T-cell (primary cell): Measurements from ENCODE around the gene MORC1. TPM values are rescaled to one million over a fixed set of nuclear protein-coding genes. Genes with fewer than 3 reads are reported as not detected.

Source experiments
- ATAC-seq, 4 experiments: fragments of 200-7000 bp in 3 of 4; fragments of 150-1000 bp in 1 of 4; cut with Tn5 transposase; replicated peaks in 1 of 4; 1 replicate in 3 of 4; 2 replicates in 1 of 4; pipeline ENCODE4 v1.10.0; 2021; ENCODE audit warnings: moderate library complexity in 3 of 4, mild to moderate bottlenecking in 2 of 4, moderate number of reproducible peaks in 1 of 4
- CTCF ChIA-PET, 2 donors: fragments of 300-600 bp; sonication (Branson Sonifier 250); formaldehyde crosslinking; loops; one replicate each; lab custom pipeline; 2022; ENCODE audit warnings: antibody characterized with exemption in 2 of 2; lab: Charles Lee
- POLR2A ChIA-PET, 2 donors: fragments of 300-600 bp; sonication (Branson Sonifier 250); formaldehyde crosslinking; loops; one replicate each; lab custom pipeline; 2022; ENCODE audit warnings: antibody characterized with exemption in 2 of 2; lab: Charles Lee
- DNase-seq, 35 experiments: peaks; one replicate each; pipeline versions ENCODE4 v3.0.0 to v3.0.0-alpha.2; 2013 to 2023
- H3K27ac ChIP-seq: one replicate; pipeline ENCODE4 v1.5.1; 2013; ENCODE audit warnings: low read length
- H3K27me3 ChIP-seq, 2 experiments: replicated peaks in 1 of 2; 1 replicate in 1 of 2; 2 replicates in 1 of 2; pipeline versions ENCODE4 v1.6.1 to v1.7.0; 2013; ENCODE audit warnings: low read length in 1 of 2, mixed read lengths in 1 of 2; ENCODE audit not compliant: control insufficient read depth in 2 of 2, insufficient read depth in 2 of 2; ENCODE audit errors: extremely low read depth in 1 of 2
- H3K36me3 ChIP-seq, 2 donors: 1 replicate in 1 of 2; 2 replicates in 1 of 2; pipeline versions ENCODE4 v1.6.1 to v1.7.0; 2013; ENCODE audit warnings: low read length in 1 of 2; ENCODE audit not compliant: control insufficient read depth in 2 of 2, insufficient read depth in 1 of 2; ENCODE audit errors: extremely low read depth in 1 of 2
- H3K4me1 ChIP-seq, 2 experiments: 1 replicate in 1 of 2; 2 replicates in 1 of 2; pipeline versions ENCODE4 v1.6.1 to v1.7.0; 2013; ENCODE audit warnings: low read length in 2 of 2, mixed read lengths in 1 of 2; ENCODE audit not compliant: insufficient read depth in 2 of 2, control insufficient read depth in 1 of 2; ENCODE audit errors: extremely low read depth in 1 of 2
- H3K4me3 ChIP-seq, 2 donors: 1 replicate in 1 of 2; 2 replicates in 1 of 2; pipeline versions ENCODE4 v1.5.1 to v1.7.0; 2013; ENCODE audit warnings: mild to moderate bottlenecking in 2 of 2, low read length in 1 of 2, moderate library complexity in 1 of 2; ENCODE audit not compliant: control insufficient read depth in 1 of 2; ENCODE audit errors: extremely low read depth in 1 of 2
- H3K9me3 ChIP-seq: 2 replicates; pipeline ENCODE4 v1.7.0; 2013
- H3K27ac Mint-ChIP-seq, 2 donors: one replicate each; pipeline ENCODE4 v1.8.0; 2020 to 2021; ENCODE audit warnings: mild to moderate bottlenecking in 2 of 2, mixed read lengths in 2 of 2
- H3K27me3 Mint-ChIP-seq, 2 donors: one replicate each; pipeline ENCODE4 v1.8.0; 2021 to 2022; ENCODE audit warnings: mixed read lengths in 2 of 2
- H3K36me3 Mint-ChIP-seq: one replicate; pipeline ENCODE4 v1.8.0; 2021; ENCODE audit warnings: mixed read lengths
- H3K4me1 Mint-ChIP-seq, 3 donors: one replicate each; pipeline ENCODE4 v1.8.0; 2020 to 2022; ENCODE audit warnings: mixed read lengths in 3 of 3, mild to moderate bottlenecking in 1 of 3
- H3K4me3 Mint-ChIP-seq, 3 donors: one replicate each; pipeline ENCODE4 v1.8.0; 2020 to 2022; ENCODE audit warnings: mild to moderate bottlenecking in 3 of 3, mixed read lengths in 3 of 3, moderate library complexity in 3 of 3
- H3K9me3 Mint-ChIP-seq, 3 donors: one replicate each; pipeline ENCODE4 v1.8.0; 2020 to 2022; ENCODE audit warnings: mixed read lengths in 3 of 3
- WGBS: methylation state at CpG from one replicate; pipeline ENCODE4 v1.1.5; 2013; ENCODE audit warnings: missing lambda C conversion rate; ENCODE audit not compliant: insufficient coverage; 5-methylcytosine and 5-hydroxymethylcytosine counted together
- total RNA-seq, 35 experiments: library from RNA in 6 of 35; stranded (reverse) in 6 of 35; fragments of 120-200 nt in 1 of 35; gene quantifications; one replicate each; pipeline versions ENCODE4 v1.2.1 to v1.2.4 and lab custom pipeline; 2013 to 2026

The MORC1 gene
- total RNA-seq, 5 donors from 2014 or later (not counting 1 experiment from before 2014, with no cell fraction given), result not detected

DNA sequence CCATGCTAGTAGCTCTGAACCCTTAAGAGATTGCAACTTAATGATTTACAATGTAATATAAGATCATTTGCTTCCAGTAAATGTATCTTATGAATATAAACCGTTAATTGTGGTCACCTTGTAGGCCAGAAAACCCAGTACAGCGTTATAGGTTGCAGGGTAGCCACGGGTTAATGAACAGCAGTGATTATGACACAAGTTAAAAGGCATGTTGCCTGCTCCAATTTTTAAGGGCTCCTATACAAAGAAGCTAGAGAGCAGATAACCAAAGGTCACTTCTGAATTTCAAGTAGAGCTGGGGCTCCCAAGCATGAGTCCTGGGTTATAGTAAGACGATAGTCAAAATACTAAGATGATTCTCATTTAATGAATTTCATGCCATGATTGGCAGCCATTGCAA is 177.8 kb downstream of the MORC1 start:
- H3K36me3 Mint-ChIP-seq, result no peaks in the 10 kb centered on the region
- no peak overlapping the region for H3K4me3 Mint-ChIP-seq
- 80% methylated on average over 3 of the region's 4 CpGs for WGBS
- H3K27me3 Mint-ChIP-seq, result no peaks in the 10 kb centered on the region
- H3K4me1 ChIP-seq, result no peaks in the 10 kb centered on the region
- H3K4me3 ChIP-seq, result no peak overlapping the region
- no peaks in the 10 kb centered on the region for H3K36me3 ChIP-seq
- no peak overlapping the region for H3K27ac ChIP-seq
- H3K9me3 Mint-ChIP-seq, result no peaks in the 10 kb centered on the region
- CTCF ChIA-PET, result interaction anchor here in 1 of 2 donors (1.0 kb wide), 1 partner anchor 451 kb away, joined by 3 read pairs; no protein-coding TSS in a partner anchor
- no peaks in the 10 kb centered on the region for H3K27me3 ChIP-seq
- no peak overlapping the region for H3K27ac Mint-ChIP-seq
- no peaks in the 10 kb centered on the region for H3K9me3 ChIP-seq
- POLR2A ChIA-PET, result no interaction called here
- DNase-seq, result no peak
- H3K4me1 Mint-ChIP-seq, result no peaks in the 10 kb centered on the region
- ATAC-seq, result no peak

DNA sequence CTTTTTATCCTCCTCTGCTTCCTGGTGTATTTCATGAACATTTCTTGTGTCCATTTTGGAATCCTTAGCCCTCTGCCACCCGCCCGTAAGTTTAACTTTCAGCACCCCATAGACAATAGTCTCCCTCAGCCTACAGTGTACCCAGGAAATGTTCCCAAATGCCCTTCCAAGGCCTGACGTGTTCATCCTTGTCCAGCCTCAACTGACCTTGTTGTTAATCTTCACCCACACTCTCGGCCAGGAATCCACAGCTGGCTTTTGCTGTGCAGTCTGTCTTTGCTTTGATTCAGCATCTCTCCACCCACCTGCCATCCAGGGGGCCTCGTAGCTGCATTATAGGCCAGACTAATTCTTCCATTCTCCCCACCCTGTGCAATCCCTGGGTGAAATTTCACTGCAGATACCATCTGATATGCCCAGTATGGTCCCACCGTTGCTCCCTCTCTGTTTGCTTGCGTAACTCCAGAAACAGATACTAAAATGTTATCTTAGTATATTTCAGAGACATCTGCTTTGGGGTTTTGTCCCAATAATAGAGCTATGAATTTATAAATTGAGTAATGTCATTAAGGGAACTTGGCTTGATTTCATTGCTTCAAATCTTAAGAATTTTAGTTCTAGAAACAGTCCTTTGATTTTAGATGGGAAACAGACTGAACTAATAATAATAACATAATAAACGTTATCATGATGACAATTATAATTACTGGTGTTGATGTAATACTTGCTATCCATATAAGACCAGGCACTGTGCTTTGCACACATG is 180.8 kb downstream of the MORC1 start:
- 75% methylated on average over 4 of the region's 8 CpGs for WGBS
- CTCF ChIA-PET, result interaction anchor here in 1 of 2 donors (0.7 kb wide), 1 partner anchor 441 kb away, joined by 4 read pairs; no protein-coding TSS in a partner anchor
- POLR2A ChIA-PET, result no interaction called here
- Histone ChIP-seq H3K9me3 (no peaks in the 10 kb centered on the region), H3K4me1 (no peaks in the 10 kb centered on the region), H3K4me3 (no peak overlapping the region), H3K27me3 (peaks cover 0 to 4% of the 10 kb centered on the region in 2 experiments), H3K27ac (no peak overlapping the region), H3K36me3 (no peaks in the 10 kb centered on the region)
- DNase-seq (no peak), ATAC-seq (no peak)
- Mint-ChIP-seq H3K27ac (no peak overlapping the region), H3K36me3 (no peaks in the 10 kb centered on the region), H3K9me3 (peaks cover 0 to 3% (median 0%) of the 10 kb centered on the region in 3 donors), H3K4me1 (no peaks in the 10 kb centered on the region), H3K27me3 (no peaks in the 10 kb centered on the region), H3K4me3 (no peak overlapping the region)

DNA sequence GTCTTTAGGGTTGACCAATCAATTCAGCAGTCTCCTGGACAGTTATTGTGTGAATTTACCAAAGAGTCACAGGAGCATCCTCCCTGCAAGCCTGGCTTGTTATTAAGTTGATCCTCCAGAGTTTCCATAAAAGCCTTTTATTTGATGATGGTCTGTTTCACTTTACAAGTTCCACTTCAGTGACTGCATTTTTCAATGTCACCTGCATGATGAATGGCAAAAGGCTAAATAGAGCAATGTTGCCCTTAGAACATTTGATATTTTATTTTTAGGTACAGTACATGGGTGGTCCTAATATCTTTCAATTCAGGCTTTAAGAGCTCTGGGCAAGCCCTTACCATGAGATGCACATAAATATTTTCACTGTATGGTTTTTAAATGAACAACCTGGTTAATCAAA is 186.9 kb downstream of the MORC1 start:
- peaks cover 4 to 15% (median 11%) of the 10 kb centered on the region in 3 donors for H3K9me3 Mint-ChIP-seq
- Histone ChIP-seq H3K4me1 (no peaks in the 10 kb centered on the region), H3K36me3 (no peaks in the 10 kb centered on the region), H3K4me3 (no peak overlapping the region), H3K27me3 (peaks cover 0 to 4% of the 10 kb centered on the region in 2 experiments), H3K27ac (no peak overlapping the region), H3K9me3 (no peaks in the 10 kb centered on the region)
- DNase-seq (no peak), ATAC-seq (no peak)
- CTCF ChIA-PET, result interaction anchor here in 1 of 2 donors (0.6 to 1.0 kb wide), 2 partner anchors 15 to 269 kb away, joined by 4 to 7 read pairs; no protein-coding TSS in a partner anchor
- H3K4me3 Mint-ChIP-seq, result no peak overlapping the region
- H3K36me3 Mint-ChIP-seq, result peaks cover 6% of the 10 kb centered on the region
- no peak overlapping the region for H3K27ac Mint-ChIP-seq
- H3K4me1 Mint-ChIP-seq, result no peaks in the 10 kb centered on the region
- H3K27me3 Mint-ChIP-seq, result peaks cover 13 to 14% of the 10 kb centered on the region in 2 donors
- POLR2A ChIA-PET, result no interaction called here

DNA sequence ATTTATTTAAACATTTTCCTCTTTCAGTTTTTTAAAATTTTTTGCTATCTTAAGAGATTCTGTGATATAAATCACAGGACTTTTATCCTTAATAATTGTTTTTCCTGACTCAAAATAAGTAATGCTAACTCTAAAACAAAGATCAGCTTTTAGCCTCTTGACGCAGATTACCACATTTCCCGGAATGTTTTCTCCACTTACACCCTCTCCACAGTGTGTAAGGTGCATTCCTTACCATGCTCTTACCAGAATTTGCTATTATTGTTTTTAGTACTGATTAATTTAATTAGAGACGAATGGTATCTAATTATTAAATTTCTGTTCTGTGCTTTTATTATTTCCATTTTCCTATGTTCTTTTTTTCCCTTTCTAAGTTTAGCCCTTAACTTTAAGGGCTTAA is 199.1 kb downstream of the MORC1 start:
- Mint-ChIP-seq H3K4me1 (peaks cover 11 to 14% (median 11%) of the 10 kb centered on the region in 3 donors), H3K4me3 (no peak overlapping the region), H3K27me3 (peaks cover 3 to 7% of the 10 kb centered on the region in 2 donors), H3K36me3 (no peaks in the 10 kb centered on the region), H3K27ac (no peak overlapping the region), H3K9me3 (no peaks in the 10 kb centered on the region)
- CTCF ChIA-PET, result interaction anchor here in 1 of 2 donors (0.9 kb wide), 1 partner anchor 366 kb away, joined by 4 read pairs; no protein-coding TSS in a partner anchor
- Histone ChIP-seq H3K9me3 (no peaks in the 10 kb centered on the region), H3K4me1 (peaks cover 0 to 5% of the 10 kb centered on the region in 2 experiments), H3K4me3 (no peak overlapping the region), H3K36me3 (no peaks in the 10 kb centered on the region), H3K27me3 (no peaks in the 10 kb centered on the region), H3K27ac (no peak overlapping the region)
- no CpG with 5 or more reads among the region's 3 CpGs for WGBS
- no peak for ATAC-seq
- POLR2A ChIA-PET, result interaction anchor here in 1 of 2 donors (0.6 kb wide), 1 partner anchor 437 kb away, joined by 4 read pairs; no protein-coding TSS in a partner anchor
- DNase-seq, result no peak

DNA sequence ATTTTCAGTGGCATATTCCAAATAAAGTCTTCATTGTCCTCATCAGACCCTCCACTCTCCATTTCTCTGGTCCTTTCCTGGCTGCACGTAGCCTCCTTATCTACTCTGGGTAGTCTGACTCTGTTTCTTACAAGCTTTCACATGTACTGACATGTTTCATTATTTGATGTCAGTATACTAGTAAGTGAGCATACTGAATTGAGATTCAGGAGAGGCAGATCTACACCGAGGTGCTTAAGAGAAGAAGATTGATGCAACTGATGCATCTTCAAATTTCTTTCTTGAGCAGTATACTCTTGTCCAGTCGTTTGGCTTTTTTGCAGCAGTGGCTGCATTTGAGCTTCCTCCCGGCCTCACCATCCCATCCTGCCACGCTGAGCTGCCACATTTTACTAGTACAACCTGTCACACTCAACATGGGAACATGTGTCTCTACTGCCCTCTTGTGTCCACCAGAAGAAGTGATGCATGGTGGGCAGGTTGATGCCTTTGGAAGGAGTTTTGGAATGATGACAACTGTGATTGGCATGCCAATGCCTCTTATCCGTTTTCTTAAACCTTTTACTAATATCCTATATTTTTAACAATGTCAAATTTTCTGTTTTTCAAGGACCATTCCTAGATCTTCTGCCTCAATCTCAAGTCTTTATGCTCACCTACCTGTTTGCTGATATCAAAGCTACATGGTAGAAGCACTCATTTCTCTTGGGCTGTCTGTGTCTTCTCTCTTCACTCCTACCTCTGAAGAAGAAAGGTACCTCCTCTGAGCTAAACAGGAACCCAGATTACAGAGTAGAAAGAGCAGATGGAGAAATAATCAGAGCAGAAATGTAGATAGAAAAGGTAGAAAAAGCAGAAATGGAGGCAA is 202.9 kb downstream of the MORC1 start:
- ATAC-seq (peak; percentile 86 to 96 (median 96)), DNase-seq (peak; percentile 12 to 86 (median 50))
- Histone ChIP-seq H3K9me3 (no peaks in the 10 kb centered on the region), H3K27me3 (no peaks in the 10 kb centered on the region), H3K27ac (no peak overlapping the region), H3K4me3 (no peak overlapping the region), H3K4me1 (peaks cover 0 to 5% of the 10 kb centered on the region in 2 experiments), H3K36me3 (no peaks in the 10 kb centered on the region)
- ChIA-PET POLR2A (interaction anchor here (0.6 to 0.9 kb wide), 6 partner anchors 13 to 353 kb away, joined by 3 to 6 read pairs (median 4); no protein-coding TSS in a partner anchor), CTCF (interaction anchor here (0.5 to 4.7 kb wide), 64 partner anchors 8 to 1679 kb away, joined by 3 to 81 read pairs (median 4); partner anchors contain the start of genes TRAT1 (in 2 of the 2) and DZIP3 (in 1 of the 2))
- Mint-ChIP-seq H3K27me3 (peaks cover 0 to 7% of the 10 kb centered on the region in 2 donors), H3K4me1 (peaks cover 14 to 23% (median 20%) of the 10 kb centered on the region in 3 donors), H3K36me3 (no peaks in the 10 kb centered on the region), H3K9me3 (no peaks in the 10 kb centered on the region), H3K27ac (peak overlapping the region; percentile 21 to 23), H3K4me3 (peak overlapping the region; percentile 41 to 59 (median 57))
- WGBS, result 11% methylated on average over 3 of the region's 6 CpGs

DNA sequence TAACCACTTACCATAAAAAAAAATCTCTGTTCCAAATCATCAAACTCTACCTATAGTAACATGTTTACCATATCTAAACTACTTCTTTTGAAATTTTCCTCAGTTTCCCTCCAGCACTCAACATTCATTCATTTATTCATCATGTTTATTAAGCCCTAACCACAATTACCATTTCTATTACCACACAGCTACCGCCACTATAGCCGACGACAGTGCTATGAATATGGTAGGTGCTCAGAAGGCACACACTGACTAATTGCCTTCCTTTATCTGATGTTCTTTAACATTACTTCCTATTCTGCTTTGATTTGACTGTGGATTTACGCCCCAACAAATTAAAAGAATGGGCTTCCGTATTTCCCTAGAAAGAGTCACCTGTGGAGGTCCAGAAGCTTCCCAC is 208.1 kb downstream of the MORC1 start:
- Histone ChIP-seq H3K27me3 (no peaks in the 10 kb centered on the region), H3K4me3 (no peak overlapping the region), H3K36me3 (no peaks in the 10 kb centered on the region), H3K27ac (no peak overlapping the region), H3K9me3 (no peaks in the 10 kb centered on the region), H3K4me1 (peaks cover 0 to 2% of the 10 kb centered on the region in 2 experiments)
- Mint-ChIP-seq H3K4me3 (no peak overlapping the region), H3K36me3 (no peaks in the 10 kb centered on the region), H3K9me3 (no peaks in the 10 kb centered on the region), H3K27ac (no peak overlapping the region), H3K4me1 (peaks cover 11 to 18% (median 17%) of the 10 kb centered on the region in 3 donors), H3K27me3 (no peaks in the 10 kb centered on the region)
- CTCF ChIA-PET, result interaction anchor here in 1 of 2 donors (0.6 to 0.8 kb wide), 2 partner anchors 237 to 1156 kb away, joined by 3 read pairs; no protein-coding TSS in a partner anchor
- DNase-seq (no peak), ATAC-seq (no peak)
- WGBS, result 94% methylated on average over 4 of the region's 5 CpGs
- POLR2A ChIA-PET, result no interaction called here
